Limb (tissue), 2 donors: Measurements from ENCODE around the gene RUNX1.
A peak's percentile ranks its signal among the peaks of the same experiment; 100 is the strongest.

Experiments
- DNase-seq, 2 donors: peaks; one replicate each; pipeline ENCODE4 v3.0.0-alpha.2; 2016; ENCODE audit errors: extremely low spot score in 2 of 2

Gene RUNX1

DNA sequence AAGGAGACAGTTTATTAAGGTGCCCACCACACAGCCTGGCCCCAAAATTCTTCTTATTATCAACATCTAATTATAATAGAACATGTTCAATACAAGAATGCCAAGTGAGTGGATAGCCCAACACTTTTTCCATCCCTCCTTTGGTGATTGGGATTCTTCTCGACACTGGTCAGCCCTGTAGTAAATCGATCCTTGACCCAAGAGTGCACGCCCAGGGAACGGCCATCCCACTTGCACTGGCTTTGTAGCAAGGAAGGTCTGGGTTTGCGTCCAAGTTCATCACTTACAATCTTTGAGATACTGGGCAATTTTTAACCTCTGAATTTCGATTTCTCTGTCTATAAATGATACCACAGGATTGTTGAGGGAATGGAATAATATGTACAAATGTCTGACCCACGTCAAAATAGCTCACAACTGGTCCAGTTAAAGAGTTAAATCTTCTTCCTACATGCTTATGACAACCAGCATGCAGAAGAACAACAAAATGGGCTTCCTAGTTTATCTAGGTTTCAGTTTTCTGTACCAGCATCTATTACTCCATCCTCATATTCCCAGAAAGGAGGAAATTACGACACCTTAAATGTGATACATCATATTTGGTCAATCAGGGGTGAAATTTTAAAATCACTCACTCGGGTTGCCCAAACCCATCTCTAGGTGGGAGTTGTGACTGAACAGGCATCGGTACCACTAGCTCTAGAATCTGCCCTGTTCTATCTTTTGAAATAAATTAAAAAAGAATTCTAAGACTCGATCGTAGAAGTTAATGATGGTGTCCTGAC, 218.5 kb downstream of the RUNX1 start:
- no peak for DNase-seq

DNA sequence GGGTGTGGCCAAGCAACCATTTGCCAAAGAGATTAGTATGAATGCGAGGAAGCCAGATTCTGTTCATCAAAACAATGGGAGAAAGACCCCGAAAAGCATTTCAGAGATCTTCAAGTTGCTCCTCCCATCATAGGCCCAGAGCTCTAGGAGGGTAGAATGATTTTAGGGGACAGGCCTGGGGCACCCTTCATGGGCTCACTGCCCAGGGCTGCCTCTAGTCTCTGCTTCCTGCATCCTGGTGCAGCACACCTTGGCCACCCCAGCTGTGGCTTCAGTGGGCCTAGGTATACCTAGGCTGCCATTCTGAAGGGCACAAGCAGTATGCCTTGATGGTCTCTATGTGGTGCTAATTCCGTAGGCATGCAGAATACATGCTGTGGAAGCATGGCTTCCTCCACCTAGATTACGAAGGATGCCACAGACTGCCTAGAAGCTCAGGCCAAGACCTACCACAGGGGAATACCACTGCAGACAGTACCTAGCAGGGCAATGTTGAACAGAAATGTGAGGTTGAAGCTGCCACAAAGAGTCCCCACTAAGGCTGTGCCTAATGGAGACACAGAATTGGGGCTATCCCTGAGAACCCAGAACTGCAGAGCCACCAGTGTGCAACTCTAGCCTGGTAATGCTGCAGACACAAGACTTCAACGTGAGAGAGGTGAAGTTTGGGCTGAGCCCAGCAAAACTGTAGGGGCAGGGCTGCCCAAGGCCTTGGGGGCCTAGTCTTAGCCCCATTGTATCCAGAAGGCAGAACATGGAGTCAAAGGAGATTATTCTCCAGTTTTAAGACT, 221.5 kb downstream of the RUNX1 start:
- no peak for DNase-seq

DNA sequence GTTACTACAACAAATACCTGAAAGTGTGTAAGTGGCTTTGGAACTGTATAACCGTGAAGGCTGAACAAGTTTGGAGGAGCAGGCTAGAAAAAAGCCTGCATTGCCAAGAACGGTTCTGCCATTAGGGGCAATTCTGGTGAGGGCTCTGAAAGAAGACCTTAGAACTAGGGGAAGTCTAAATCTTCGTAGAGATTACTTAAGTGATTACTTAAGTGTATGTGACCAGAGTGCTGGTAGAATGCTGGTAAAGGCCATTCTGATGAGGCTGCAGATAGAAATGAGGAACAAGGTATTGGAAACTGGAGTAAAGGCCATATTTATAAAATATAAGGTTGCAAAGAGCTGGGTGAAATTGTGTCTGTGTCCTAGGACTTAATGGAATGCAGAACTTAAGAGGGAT, 222.3 kb downstream of the RUNX1 start:
- DNase-seq: no peak

DNA sequence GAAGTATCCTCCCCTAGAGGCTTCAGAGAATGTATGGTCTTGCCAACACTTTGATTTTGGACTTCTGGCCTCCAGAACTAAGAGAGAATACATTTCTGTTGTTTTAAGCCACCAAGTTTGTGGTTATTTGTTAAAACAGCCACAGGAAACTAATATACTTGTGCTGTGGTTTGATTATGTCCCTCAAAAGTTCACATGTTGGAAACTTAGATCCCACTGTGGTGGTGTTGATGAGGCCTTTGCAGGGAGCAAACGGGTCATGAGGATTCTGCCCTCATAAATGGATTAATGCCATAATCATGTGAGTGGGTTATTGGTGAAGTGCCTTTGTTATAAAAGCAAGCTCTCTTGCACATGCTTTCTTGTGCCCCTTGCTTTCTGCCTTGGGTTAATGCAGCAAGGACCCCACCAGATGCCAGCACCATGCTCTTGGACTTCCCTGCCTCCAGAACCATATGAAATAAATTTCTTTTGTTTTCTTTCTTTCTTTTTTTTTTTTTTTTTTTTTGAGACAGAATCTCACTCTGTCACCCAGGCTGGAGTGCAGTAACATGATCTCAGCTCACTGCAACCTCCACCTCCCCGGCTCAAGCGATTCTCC, 223.1 kb downstream of the RUNX1 start:
- no peak for DNase-seq

DNA sequence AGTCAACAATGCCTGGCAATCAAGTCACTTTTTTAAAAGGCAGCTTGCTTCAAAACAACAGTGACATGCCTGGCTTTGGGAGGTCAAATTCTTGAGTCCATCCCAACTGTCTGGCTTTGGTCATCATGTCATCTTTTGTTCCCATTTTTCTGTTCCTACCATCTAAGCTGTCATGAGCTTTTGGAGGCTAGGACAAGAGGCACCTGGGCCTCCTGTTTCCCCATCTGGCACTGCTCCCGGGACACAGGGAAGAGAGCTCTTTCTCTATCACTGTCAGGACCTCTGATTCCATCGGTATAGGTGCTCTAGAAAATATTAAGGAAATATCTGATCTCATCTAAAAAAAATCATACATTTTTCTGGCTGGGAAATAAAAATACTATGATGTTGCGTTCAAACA, 224.0 kb downstream of the RUNX1 start:
- no peak for DNase-seq

DNA sequence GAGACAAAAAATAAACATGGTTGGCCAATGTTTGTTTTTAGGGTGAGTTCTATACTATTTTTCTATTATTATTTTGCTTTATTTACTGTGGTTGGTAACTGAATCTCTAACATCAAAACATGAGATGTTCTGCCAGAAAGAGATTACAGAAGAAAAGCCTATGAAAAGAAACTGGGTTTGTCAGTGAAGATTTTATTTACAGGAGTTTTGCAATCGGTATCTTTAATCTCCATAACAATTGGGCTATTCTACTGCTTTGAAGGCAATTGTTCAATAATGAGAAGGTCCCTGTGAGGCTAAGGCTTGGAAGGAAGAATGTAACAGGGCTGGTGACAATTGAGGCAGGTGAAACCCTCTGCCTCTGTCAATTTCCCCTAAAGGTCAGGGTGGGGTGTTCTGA, 224.8 kb downstream of the RUNX1 start:
- DNase-seq: no peak

DNA sequence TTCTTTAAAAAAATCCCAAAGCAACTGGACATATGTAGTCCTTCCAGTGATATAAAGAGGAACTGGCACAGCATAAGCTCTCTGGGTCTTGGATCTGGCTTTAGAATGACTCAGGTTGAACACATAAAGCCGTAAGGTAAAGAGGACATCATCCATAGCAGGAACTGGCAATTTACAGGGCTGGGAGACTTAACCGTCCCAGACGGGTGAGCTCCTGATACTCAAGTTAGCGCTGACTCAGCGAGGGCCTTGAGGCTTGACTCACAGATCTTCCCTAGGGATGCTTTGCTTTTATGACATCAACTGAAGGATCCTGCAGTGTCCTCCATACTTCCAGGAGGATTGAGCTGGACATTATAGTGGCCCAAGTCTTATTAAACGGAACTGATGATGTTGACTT, 226.2 kb downstream of the RUNX1 start:
- no peak for DNase-seq

DNA sequence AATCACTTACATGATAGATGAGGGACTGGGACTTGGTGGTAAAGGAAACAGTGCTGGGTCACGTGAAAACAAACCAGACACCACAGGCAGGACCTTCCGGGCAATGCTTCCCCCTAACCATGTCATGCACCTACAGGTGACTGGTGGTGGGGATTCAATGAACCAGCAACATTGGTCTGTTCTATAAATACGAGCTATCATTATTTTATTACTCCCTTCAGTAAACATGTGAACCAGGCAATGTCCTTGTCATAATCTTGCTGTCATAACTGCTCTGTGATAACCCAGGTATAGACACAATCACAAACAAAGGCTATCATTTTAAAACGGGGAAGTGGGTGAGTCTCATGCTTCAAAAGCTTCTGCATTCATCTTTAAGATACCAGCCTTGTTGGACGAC, 226.9 kb downstream of the RUNX1 start:
- DNase-seq: no peak

DNA sequence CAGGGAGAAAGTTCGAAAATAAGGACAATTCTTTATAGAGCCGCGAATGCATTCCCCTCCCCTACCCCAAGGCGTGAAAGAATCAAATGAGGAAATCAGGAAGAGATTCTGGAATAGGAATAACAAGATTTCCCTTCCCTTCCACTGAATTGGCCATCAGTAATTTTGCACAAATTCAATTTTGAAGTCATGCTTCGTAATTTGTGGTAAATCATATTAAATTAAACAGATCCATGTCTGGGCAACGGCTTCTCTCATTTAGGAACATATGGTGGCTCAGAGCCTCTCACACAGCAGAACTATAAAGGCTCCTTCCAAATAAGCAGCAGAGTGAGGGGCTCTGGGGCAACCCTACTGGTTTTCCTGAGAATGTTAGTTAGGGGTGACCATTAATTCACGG, 227.4 kb downstream of the RUNX1 start:
- DNase-seq: no peak

DNA sequence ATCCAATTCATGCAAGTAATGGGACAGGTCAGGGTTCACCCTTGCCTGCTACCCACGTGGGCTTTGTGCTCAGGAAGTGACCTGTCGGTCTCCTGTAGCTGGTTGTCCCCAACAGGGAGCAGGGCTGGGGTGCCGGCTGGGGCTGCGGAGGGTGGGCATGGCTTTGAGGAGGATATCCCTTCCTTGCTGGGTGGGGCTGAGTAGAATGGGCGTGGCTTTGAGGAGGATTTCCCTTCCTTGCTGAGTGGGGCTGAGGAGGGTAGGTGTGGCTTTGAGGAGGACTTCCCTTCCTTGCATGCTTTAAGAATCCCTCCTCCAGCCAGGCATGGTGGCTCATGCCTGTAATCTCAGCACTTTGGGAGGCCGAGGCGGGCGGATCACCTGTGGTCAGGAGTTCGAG, 229.1 kb downstream of the RUNX1 start:
- DNase-seq: no peak

DNA sequence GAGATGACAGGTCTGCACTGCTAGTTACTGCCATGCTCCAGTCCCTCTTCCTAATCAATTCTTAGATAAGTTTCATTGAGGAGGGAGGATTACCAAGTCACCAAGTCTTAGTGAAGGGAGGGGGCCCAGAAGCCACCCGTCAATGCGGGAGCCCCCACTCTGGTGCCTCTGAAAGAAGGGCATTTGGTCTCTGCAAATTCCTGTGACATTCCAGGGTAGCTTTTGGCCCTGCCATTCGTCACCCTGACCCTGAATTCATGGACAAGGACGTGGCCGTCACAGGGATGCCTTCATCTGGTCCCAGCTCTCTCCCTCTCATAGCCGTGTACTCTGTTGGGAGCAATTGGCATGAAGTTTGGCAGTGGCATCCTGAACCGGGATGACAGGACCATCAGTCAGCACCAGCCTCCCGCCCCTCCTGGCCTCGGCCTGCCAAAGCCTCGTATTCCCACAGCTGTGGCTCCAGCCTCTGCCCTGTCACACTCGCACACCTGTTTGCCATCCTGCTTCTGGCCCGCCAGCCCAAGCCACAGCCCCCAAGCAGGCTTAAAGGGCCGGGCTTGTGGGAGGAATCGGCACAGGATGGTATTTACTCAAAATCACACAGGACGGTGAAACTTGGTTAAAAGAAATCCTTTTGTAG, 229.6 kb downstream of the RUNX1 start:
- no peak for DNase-seq

DNA sequence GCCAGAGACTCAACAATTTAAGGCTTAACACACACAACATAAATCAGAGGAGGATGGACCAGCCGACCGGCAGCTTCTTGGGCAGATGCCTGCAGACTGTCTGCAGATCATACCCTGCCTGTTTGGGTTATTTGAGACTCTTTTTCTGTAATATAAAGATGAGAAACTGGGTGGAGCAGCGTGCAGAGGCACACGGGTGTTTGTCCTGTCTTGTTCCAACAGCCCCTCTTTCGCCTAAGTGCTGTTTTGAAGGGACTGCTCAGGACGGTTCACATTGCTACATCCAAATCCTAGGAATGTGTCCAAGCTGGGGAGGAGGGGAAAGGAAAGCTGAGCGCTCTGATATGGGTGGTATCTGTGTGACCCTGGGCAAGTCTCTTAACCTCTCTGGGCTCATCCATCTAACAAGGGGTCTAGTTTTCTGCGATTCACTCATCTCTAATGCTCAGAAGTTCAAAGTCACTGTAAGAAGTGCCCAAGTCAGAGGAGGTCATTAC, 230.4 kb downstream of the RUNX1 start:
- DNase-seq: no peak

DNA sequence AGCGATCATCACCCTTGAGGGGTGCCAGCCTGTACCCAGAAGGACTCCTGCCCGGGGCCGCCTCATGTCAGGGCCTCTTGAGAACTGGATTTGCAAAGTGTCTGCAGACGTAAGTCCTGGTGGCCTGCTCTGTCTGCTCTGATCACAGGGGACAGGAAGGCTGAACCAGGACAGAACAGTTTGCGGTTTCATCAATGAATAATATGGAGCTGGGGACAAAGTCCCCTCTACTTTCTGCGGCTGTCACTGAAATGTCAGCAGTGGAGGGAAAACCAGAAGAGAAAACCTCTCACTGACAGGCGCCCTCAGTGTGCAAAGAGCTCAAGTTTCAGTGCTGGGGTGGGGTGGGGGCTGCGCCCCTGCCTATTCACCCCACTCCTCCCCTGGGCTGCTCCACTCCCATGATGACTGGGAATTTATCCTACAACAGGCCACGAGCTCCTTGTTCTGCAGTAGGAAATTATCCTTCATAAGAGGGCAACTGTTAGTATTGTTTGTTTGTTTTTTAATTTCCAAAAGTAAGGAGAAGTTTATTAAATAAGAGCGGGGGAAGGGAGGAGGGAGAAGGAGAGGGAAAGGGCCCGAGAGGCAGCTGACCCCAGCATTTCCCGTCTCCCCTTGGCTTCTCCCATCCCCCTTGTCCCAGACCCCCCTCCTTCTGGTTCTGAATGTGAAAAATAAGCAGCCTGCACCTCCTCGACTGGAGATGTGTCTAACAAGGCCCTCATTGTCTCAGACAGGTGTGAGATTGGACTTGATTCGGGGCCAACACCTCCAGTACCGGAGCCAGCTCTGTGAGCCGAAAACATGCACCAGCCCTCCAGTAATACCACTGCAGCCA, 231.1 kb downstream of the RUNX1 start:
- peak in 1 of 2 donors; percentile 45 for DNase-seq

DNA sequence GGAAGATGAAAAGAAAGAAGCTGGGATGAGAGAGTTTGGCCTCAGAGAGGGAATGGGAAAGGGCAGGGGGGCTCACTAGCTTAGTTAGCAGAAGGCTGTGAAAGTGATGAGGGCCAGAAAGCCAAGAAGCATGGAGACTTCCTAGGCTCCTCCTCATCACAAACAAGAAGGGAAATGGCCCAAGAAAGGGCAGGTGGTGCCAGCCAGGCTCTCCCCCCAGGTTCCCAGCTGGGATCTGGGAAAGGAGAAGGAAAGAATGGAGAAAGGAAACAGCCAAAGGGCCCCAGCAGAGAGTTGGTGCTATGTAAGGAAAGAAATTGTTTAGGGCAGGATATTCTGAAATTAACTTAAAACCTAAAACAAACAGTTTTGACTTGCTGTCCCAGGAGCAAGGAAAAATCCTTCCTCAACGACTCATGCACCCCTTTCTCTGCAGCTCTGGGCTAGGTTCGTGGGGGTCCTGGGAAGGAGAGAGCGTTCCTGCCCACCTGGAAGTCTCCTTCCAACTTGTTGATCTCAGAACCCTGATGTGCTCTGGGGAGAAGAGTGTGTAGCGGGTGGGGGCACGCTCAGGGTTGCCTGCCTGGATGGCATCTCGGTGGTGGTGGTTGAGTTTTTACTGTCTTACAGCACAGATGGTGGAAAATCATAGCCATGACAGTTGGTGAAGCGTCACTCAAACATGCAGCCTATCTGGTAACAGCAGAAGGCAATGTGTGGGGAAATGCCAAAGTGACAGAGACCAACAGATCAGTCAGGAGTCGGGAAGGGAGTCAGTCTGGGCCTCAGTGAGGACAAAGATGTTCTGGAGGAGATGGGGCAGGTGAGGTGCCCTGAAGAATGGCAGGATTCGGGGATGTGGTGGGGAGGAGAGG, 233.0 kb downstream of the RUNX1 start:
- DNase-seq: no peak

DNA sequence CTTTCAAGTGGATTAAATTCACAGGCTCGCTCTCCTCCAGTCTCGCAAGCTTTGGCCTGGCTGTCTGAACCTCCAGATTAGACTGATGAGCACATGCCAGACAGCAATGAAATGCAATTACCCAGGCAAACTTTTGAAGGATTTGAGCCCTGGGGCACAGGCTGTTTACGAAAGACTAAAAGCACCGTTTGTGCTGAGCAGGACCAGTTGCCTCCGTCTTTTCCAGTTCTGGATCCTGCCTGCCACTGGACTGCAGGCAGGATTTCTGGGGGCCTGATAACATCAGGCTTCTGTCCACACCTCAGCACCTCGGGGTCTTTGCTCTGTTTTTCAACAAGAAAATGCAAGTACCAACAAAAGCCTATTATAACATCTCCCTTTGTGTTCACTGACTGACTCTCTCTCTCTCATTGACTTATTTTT, 234.6 kb downstream of the RUNX1 start:
- no peak for DNase-seq

DNA sequence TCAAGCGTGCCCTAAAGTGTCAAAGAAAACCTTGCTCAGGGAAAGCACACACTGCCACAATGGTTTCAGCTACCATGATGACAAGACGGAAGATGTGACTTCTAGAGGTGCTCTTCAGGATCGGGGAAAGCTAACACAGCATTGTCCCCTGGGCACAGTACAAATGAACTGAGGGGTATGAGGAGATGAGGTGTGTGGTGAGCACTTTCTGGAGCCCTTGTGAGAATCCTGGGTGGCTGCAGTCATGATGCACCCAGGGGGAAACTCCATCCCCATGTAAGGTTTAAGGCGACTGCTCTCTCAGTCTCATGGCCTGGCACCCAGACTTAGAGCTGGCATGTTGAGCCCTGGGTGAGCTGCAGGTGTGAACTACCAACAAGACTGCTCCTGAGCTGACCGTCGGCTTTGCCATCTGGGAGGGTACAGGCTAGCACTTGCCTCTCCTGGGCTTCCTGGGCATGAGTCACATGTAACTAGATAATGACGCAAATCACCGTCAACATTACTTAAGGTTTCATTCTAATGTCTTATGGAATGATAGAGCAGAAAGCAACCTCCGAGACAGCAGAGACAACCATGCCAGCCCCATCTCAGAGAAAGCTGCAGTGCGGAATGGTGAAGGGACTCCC, 235.7 kb downstream of the RUNX1 start:
- DNase-seq: no peak

DNA sequence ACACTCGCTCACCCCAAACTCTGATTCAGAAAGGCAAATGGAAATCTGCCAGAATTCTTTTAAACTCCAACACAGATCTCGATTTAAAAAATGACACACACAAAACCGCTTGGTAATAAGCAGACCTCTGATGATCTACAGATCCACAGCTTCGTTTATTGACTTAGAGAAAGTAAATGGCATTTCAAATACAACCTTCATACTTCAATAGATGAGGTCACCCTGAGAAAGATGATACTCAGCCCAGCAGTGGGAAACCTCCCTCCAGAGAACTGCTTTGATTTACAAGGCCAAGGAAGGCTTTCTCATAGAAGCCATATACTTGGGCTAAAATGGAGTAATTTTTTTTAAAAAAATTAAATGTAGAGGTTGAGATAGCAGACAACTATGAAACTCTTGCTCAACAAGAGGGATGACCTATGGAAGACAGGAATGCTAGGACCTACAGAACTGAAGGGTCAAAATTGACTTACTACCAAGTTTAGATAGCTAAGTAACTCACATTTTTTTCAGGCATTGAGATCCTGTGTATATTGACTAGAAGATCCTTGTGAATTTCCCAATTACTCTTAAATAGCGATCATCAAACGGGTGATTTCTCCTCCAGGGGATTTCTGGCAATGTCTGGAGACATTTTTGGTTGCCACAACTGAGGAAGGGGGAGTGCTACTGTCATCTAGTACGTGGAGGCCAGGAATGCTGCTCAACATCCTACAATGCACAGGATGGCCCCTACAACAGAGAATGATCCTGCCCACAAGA, 236.4 kb downstream of the RUNX1 start:
- no peak for DNase-seq

DNA sequence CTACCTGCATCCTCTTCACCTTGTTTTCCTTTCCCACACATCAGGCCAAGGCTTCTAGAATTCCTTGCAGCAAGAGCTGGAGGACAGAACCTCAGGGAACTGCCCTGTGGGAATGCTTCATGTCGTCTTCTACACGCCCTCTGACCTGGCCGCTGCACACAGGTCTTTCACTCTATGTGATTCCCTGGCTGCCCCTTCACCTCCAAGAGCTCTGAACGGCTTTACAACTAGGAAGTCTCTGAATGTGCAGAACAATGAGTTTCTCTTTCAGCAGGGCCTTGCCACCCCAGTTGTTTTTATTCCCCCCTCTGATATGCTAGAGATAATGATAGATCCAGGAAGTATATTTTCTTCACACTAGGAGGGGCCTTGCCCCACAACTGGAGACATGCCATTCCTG, 237.7 kb downstream of the RUNX1 start:
- no peak for DNase-seq

DNA sequence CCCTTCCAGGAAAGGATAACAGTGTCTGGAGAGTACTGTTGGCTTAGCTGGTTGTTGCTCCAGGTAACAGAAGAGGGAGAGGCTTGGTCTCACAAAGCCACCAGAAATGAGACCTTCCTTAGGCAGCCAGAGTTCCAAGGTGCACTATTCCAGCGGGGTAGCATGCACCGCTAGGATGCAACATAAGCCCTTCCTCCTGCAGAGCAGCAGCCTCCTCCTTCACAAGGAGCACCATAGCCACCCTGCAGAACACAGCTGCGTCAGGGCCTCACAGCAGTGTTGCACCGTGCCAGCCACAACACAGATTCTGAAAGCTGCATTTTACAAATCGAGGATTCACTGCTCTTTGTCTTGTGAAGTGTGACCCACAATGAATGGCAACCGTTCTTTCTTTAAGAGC, 238.3 kb downstream of the RUNX1 start:
- no peak for DNase-seq
